Transverse colon (tissue), 4 donors: Measurements from ENCODE around the gene SNN. TPM values are rescaled to one million over a fixed set of nuclear protein-coding genes. Genes with fewer than 3 reads are reported as not detected.

ENCODE experiments used
- DNase-seq: peaks from one replicate; pipeline ENCODE4 v3.0.0-alpha.2; 2019
- H3K27ac ChIP-seq, 4 donors: fragments of 200-600 bp; sonication (generic); 2 replicates each; pipeline ENCODE4 v1.5.1; 2016 to 2018; ENCODE audit warnings: inconsistent platforms in 4 of 4
- H3K27me3 ChIP-seq: fragments of 200-600 bp; sonication (generic); 2 replicates; pipeline ENCODE4 v1.5.1; 2017; ENCODE audit warnings: inconsistent platforms
- H3K36me3 ChIP-seq, 4 donors: fragments of 200-600 bp; sonication (generic); 2 replicates each; pipeline ENCODE4 v1.5.1; 2017 to 2019; ENCODE audit warnings: inconsistent platforms in 4 of 4
- H3K4me1 ChIP-seq, 4 donors: fragments of 200-600 bp; sonication (generic); 2 replicates each; pipeline ENCODE4 v1.5.1; 2017 to 2020; ENCODE audit warnings: inconsistent platforms in 4 of 4
- H3K4me3 ChIP-seq, 4 donors: fragments of 200-600 bp; sonication (generic); 1 replicate in 1 of 4; 2 replicates in 3 of 4; pipeline versions ENCODE4 v1.5.1 to v1.6.1; 2017 to 2019; ENCODE audit warnings: inconsistent platforms in 4 of 4
- H3K9me3 ChIP-seq, 2 donors: fragments of 200-600 bp; sonication (generic); 2 replicates each; pipeline ENCODE4 v1.5.1; 2017 to 2019; ENCODE audit warnings: inconsistent platforms in 2 of 2
- CTCF ChIP-seq, 5 experiments: fragments of 200-600 bp in 3 of 5; fragments of 450-650 bp in 2 of 5; sonication (generic) in 3 of 5; IDR thresholded peaks; 1 replicate in 2 of 5; 2 replicates in 3 of 5; pipeline ENCODE4 v1.5.1; 2016 to 2017; ENCODE audit warnings: antibody characterized with exemption in 5 of 5, inconsistent platforms in 3 of 5, mild to moderate bottlenecking in 2 of 5, moderate library complexity in 1 of 5
- EP300 ChIP-seq: sonication (generic); formaldehyde crosslinking; IDR thresholded peaks from one replicate; pipeline ENCODE4 v1.6.1; 2017; ENCODE audit warnings: antibody characterized with exemption, low read depth
- POLR2A ChIP-seq: fragments of 450-650 bp; IDR thresholded peaks from one replicate; pipeline ENCODE4 v1.6.1; 2016; ENCODE audit warnings: antibody characterized with exemption, mild to moderate bottlenecking, moderate library complexity
- POLR2AphosphoS5 ChIP-seq, 3 donors: sonication (generic); formaldehyde crosslinking; IDR thresholded peaks; one replicate each; pipeline ENCODE4 v1.6.1; 2016; ENCODE audit warnings: antibody characterized with exemption in 3 of 3
- WGBS, 2 donors: methylation state at CpG; one replicate each; pipeline ENCODE4 v1.1.5; 2018; ENCODE audit warnings: low coverage in 1 of 2; 5-methylcytosine and 5-hydroxymethylcytosine counted together
- in situ Hi-C, 4 donors: fragments of 200-750 bp; cut with MboI; loops; one replicate each; pipeline versions ENCODE4 v1.15.0 to v1.15.1; 2017; ENCODE audit warnings: low sequenced_read_pairs in 3 of 4, low pct_ligation_motif_present in 1 of 4, low pct_unique_long_range_greater_than_20kb in 1 of 4
- intact Hi-C: fragments of 100-400 bp; cut with DNase I; formaldehyde crosslinking; loops from one replicate; pipeline ENCODE4 v1.15.1; 2023; ENCODE audit warnings: low total_unique reads
- total RNA-seq, 4 donors: library from RNA; depleted of rRNA; stranded (reverse); fragments of >200 nt; gene quantifications; one replicate each; pipeline ENCODE4 v1.1.0, GENCODE V29; 2016

The SNN gene
- total RNA-seq, 4 donors from 2014 or later, result 4.9 to 12.3 (median 8.6) TPM

- no peaks in the 10 kb centered on the region for H3K9me3 ChIP-seq
- peaks cover 12 to 62% (median 27%) of the 10 kb centered on the region in 4 donors for H3K4me1 ChIP-seq
- intact Hi-C loops (no loop called here), in situ Hi-C loops (no loop called here)
- H3K27me3 ChIP-seq, result no peaks in the 10 kb centered on the region
- no peak overlapping the region for H3K27ac ChIP-seq
- 90% methylated on average over 14 of the region's 14 CpGs; no CpG with 5 or more reads in 1 of the 2 donors for WGBS, 2 donors
- H3K36me3 ChIP-seq, result peaks cover 0 to 9% (median 0%) of the 10 kb centered on the region in 4 donors
- TF ChIP-seq POLR2AphosphoS5 (IDR thresholded peaks at IDR 0.05) (no peak), CTCF (IDR thresholded peaks at IDR 0.05) (no peak), EP300 (no peak), POLR2A (no peak)
- H3K4me3 ChIP-seq, result no peak overlapping the region
- DNase-seq, result no peak
Measured at GRCh38 chr16:11676799-11677198, 8.5 kb downstream of the SNN start.

GRCh38 chr16:11677451-11677951, 9.2 kb downstream of the SNN start:
- no peaks in the 10 kb centered on the region for H3K9me3 ChIP-seq
- H3K4me3 ChIP-seq, result no peak overlapping the region
- WGBS, 2 donors, result 78% methylated on average over 9 of the region's 9 CpGs; no CpG with 5 or more reads in 1 of the 2 donors
- intact Hi-C loops (no loop called here), in situ Hi-C loops (no loop called here)
- no peak for TF ChIP-seq EP300
- TF ChIP-seq CTCF (IDR thresholded peaks at IDR 0.05), result no peak
- TF ChIP-seq POLR2A, result no peak
- TF ChIP-seq POLR2AphosphoS5 (IDR thresholded peaks at IDR 0.05), result no peak
- peak overlapping the region in 3 of 4 donors; percentile 4 to 34 (median 31) for H3K27ac ChIP-seq
- H3K4me1 ChIP-seq, result peaks cover 18 to 62% (median 29%) of the 10 kb centered on the region in 4 donors
- H3K36me3 ChIP-seq, result peaks cover 0 to 9% (median 0%) of the 10 kb centered on the region in 4 donors
- DNase-seq, result no peak
- H3K27me3 ChIP-seq, result no peaks in the 10 kb centered on the region

GRCh38 chr16:11677959-11678881, 10.0 kb downstream of the SNN start:
- peaks cover 0 to 10% (median 0%) of the 10 kb centered on the region in 4 donors for H3K36me3 ChIP-seq
- no peaks in the 10 kb centered on the region for H3K9me3 ChIP-seq
- TF ChIP-seq EP300, result no peak
- TF ChIP-seq POLR2A, result no peak
- H3K4me3 ChIP-seq, result no peak overlapping the region
- DNase-seq, result no peak
- H3K27me3 ChIP-seq, result no peaks in the 10 kb centered on the region
- WGBS, 2 donors, result 67 to 86% methylated on average over 5 to 18 of the region's 18 CpGs
- H3K4me1 ChIP-seq, result peaks cover 17 to 62% (median 31%) of the 10 kb centered on the region in 4 donors
- H3K27ac ChIP-seq, result peak overlapping the region; percentile 4 to 34 (median 18)
- intact Hi-C loops (no loop called here), in situ Hi-C loops (no loop called here)

- in situ Hi-C loops, result no loop called here
- no peaks in the 10 kb centered on the region for H3K27me3 ChIP-seq
- TF ChIP-seq POLR2A, result no peak
- H3K9me3 ChIP-seq, result no peaks in the 10 kb centered on the region
- 89% methylated on average over 11 of the region's 13 CpGs; no CpG with 5 or more reads in 1 of the 2 donors for WGBS, 2 donors
- H3K36me3 ChIP-seq, result peaks cover 0 to 21% (median 3%) of the 10 kb centered on the region in 4 donors
- peaks cover 15 to 57% (median 28%) of the 10 kb centered on the region in 4 donors for H3K4me1 ChIP-seq
- H3K27ac ChIP-seq, result peak overlapping the region in 1 of 4 donors; percentile 46
- DNase-seq, result no peak
- H3K4me3 ChIP-seq, result no peak overlapping the region
- intact Hi-C loops, result no loop called here
Measured at GRCh38 chr16:11679250-11679649, 11.0 kb downstream of the SNN start.
